HL-60 (cell line): ENCODE measurements around the gene GBX1.

Source experiments
- DNase-seq, 2 experiments: peaks; one replicate each; pipeline ENCODE4 v3.0.0-alpha.2; 2010 to 2020; ENCODE audit warnings: low read depth in 1 of 2, low spot score in 1 of 2
- H3K27ac ChIP-seq: fragments of 250-450 bp; sonication (Bioruptor Pico); replicated peaks from 2 replicates; pipeline ENCODE4 v1.5.1; 2020; ENCODE audit warnings: mild to moderate bottlenecking, moderate library complexity
- H3K27me3 ChIP-seq: fragments of 250-450 bp; sonication (Bioruptor Pico); 2 replicates; pipeline ENCODE4 v1.5.1; 2021; ENCODE audit warnings: mild to moderate bottlenecking, moderate library complexity; ENCODE audit not compliant: insufficient read depth, poor library complexity, severe bottlenecking
- H3K4me3 ChIP-seq: replicated peaks from 2 replicates; pipeline ENCODE4 v1.5.1; 2011; ENCODE audit warnings: mild to moderate bottlenecking, control low read depth, low read length; ENCODE audit not compliant: insufficient read depth
- GABPA ChIP-seq: IDR thresholded peaks from 2 replicates; pipeline ENCODE4 v1.6.1; 2012; ENCODE audit warnings: low read depth
- POLR2AphosphoS5 ChIP-seq: IDR thresholded peaks from 2 replicates; pipeline ENCODE4 v1.6.1; 2012; ENCODE audit warnings: low read depth
- REST ChIP-seq: IDR thresholded peaks from 2 replicates; pipeline ENCODE4 v1.6.1; 2012; ENCODE audit warnings: low read depth; ENCODE audit not compliant: insufficient replicate concordance
- SPI1 ChIP-seq: IDR thresholded peaks from 2 replicates; pipeline ENCODE4 v1.6.1; 2012; ENCODE audit warnings: low read depth, mild to moderate bottlenecking, borderline replicate concordance
- TF ChIP-seq, protein P1 (sequence below): IDR thresholded peaks from one replicate; pipeline ENCODE4 v1.5.1; 2011; ENCODE audit warnings: low read length, control low read depth, inconsistent platforms; ENCODE audit not compliant: insufficient read depth

GBX1 gene

DNA sequence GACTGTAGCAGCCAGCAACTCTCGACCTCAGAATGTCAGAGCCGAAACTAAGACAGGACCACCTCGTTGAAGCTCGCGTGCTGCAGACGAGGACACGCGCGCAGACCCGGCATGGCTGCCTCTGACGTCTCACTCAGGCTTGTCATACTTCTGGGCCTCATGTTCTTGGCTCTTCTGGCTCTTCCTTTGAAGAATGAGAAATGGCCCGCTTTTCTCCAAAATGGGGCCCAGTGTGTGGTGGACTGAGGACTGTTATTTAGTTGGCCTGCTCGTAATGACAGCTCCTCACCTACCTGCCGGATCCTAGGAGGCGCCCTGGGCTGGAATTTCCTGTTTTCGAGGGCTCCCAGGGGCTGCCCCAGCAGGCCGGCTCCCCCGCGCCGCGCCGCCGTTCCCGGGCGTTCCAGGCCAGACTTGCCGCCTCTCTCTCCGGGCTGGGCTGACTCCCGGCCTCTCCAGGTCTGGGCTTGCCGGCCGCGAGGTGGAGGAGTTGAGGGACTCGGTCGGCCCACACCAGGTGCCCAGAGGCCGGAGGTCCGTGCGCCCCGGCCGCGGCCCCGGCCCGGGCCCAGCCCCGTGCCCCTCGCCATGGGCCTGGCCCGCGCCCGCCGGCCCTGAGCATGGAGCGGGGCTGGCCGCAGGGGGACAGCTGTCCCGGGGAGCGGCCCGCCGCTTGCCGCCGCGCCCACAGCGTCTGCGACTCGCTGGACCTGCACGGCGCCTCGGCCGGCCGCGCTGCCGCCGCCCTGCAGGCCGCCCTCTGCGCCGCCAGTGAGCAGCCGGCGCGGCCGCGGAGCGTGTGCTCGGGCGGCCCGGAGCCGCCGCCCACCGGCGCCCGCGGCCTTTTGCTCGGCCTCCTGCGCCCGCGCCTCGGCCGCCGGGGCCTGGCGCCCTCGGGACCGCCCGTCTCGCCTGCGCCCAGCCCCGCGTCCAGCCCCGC, 53.1 kb downstream of the GBX1 start:
- H3K27ac ChIP-seq: no peak overlapping the region
- no peak for DNase-seq
- H3K27me3 ChIP-seq: no peaks in the 10 kb centered on the region
- no peak for TF ChIP-seq POLR2AphosphoS5
- no peak for TF ChIP-seq GABPA
- no peak for TF ChIP-seq REST
- TF ChIP-seq, protein P1, sequence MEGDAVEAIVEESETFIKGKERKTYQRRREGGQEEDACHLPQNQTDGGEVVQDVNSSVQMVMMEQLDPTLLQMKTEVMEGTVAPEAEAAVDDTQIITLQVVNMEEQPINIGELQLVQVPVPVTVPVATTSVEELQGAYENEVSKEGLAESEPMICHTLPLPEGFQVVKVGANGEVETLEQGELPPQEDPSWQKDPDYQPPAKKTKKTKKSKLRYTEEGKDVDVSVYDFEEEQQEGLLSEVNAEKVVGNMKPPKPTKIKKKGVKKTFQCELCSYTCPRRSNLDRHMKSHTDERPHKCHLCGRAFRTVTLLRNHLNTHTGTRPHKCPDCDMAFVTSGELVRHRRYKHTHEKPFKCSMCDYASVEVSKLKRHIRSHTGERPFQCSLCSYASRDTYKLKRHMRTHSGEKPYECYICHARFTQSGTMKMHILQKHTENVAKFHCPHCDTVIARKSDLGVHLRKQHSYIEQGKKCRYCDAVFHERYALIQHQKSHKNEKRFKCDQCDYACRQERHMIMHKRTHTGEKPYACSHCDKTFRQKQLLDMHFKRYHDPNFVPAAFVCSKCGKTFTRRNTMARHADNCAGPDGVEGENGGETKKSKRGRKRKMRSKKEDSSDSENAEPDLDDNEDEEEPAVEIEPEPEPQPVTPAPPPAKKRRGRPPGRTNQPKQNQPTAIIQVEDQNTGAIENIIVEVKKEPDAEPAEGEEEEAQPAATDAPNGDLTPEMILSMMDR: no peak
- TF ChIP-seq SPI1: no peak
- H3K4me3 ChIP-seq: no peak overlapping the region

DNA sequence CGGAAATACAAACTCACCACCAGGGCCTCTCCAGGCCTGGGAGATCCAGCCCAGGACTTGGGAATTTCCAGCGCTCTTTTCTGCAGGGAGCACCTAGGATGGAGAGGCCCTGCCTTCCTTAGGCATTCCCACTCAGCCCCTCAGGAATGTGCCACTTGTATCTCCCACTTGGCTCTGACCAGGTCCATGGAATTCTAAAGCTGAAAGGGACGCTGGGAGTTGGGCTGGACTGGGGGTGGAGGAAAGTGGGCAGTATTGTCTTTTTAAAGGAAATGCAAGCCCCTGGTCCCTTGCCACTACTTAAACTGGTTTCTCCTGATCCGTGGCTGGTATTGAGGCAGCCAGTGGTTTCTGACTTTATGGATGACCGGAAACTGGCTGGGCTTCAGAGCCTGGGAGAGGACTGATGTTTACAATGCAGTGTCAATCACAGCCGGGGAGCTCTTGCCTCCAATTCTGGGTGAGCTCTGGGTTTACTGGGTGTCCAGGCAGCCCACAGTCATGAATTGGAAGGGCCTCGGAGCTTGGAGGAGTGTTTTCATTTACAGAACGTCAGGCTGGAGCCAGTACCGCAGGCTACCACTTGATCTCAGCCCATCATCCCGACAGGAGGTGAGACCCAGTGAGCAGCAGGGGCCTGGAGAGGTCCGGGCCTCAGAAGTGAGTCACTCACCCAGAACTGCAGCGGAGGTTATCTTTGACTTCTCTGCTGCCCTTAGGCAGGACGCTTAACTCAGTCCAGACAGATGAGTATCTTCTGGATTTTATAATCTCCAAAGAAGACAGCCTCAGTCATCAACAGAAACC, 53.9 kb downstream of the GBX1 start:
- no peak for TF ChIP-seq POLR2AphosphoS5
- TF ChIP-seq, protein P1: no peak
- no peak for TF ChIP-seq GABPA
- no peak for TF ChIP-seq REST
- TF ChIP-seq SPI1: no peak
- Histone ChIP-seq H3K4me3 (no peak overlapping the region), H3K27ac (no peak overlapping the region), H3K27me3 (no peaks in the 10 kb centered on the region)
- no peak for DNase-seq

GRCh38 chr7:151110941-151111645, 56.4 kb downstream of the GBX1 start:
- Histone ChIP-seq H3K27ac (no peak overlapping the region), H3K4me3 (no peak overlapping the region), H3K27me3 (no peaks in the 10 kb centered on the region)
- TF ChIP-seq, protein P1: peak; percentile 63
- TF ChIP-seq POLR2AphosphoS5: no peak
- DNase-seq: peak in 1 of 2 experiments; percentile 69
